ENCODE results near the gene MLST8.

The MLST8 gene

DNA sequence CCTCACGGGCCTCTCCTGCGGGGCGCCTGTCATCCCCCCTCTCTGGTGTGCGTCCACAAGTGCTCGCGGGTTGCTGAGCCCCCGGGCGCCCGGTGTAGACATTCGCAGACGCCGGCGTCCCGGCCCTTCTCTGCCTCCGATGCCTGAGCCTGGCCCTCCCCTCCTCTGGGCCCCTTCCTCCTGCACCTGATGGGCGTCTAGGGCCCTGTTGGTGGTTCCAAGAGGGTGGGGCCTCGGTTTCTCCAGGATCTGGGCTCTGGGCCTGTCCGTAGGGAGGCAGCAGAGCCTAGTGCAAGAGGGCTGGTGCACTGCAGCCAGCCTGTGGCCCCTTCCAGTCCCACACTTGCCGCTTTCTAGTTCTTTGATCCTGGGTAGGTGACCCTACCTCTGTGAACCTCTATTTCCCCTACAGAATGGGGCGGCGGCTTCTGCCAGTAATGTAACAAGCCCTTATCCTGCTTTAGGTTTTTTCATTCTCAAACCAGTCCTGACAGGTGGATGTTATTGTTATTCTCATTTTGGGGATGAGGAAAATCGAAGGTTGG, 18.8 kb downstream of the MLST8 start:
- peak; percentile 65 for DNase-seq (ENCODE audit: low read depth)
- TF ChIP-seq POLR2A (IDR thresholded peaks at IDR 0.05; ENCODE audit: extremely low read depth, insufficient read length): no peak
- TF ChIP-seq CTCF (IDR thresholded peaks at IDR 0.05; ENCODE audit: low read depth, low read length): no peak
- TF ChIP-seq MAX (IDR thresholded peaks at IDR 0.05; ENCODE audit: low read depth, low read length): no peak
- TF ChIP-seq MYC (IDR thresholded peaks at IDR 0.05; ENCODE audit: low read depth, low read length): 0 out of 2 replicates have a peak, but pooled peaks have one; percentile 7
- peak overlapping the region; percentile 77 for H3K4me3 ChIP-seq (ENCODE audit: low read depth, low read length)

DNA sequence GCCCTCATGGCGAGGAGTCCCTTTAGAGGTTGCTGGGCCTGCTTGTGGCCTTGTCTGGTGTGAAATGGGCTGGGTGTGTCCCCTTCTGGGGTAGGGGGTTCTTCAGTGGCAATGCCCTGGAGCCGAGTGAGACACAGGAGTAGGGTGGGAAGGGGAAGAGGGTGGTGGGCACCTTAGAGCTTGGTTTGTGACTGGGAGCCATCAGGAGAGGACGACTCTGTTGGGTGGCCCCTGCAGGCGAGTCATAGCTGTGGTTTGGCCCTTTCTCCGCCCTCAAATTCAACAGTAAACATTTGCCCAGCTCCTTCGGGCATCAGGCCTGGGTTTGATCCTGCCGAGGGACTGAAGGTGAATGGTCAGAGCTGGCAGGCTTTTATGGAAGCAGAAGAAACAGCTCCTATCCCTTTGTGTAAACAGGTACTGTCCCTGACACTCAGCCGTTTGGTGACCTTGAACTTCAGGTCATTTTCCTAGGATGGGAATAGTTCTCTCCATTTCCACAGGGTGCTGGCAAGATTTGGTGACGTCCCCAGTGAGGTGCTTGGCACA, 21.1 kb downstream of the MLST8 start:
- TF ChIP-seq MAX (IDR thresholded peaks at IDR 0.05; ENCODE audit: low read depth, low read length): no peak
- TF ChIP-seq CTCF (IDR thresholded peaks at IDR 0.05; ENCODE audit: low read depth, low read length): no peak
- TF ChIP-seq MYC (IDR thresholded peaks at IDR 0.05; ENCODE audit: low read depth, low read length): no peak
- no peak for TF ChIP-seq POLR2A (IDR thresholded peaks at IDR 0.05; ENCODE audit: extremely low read depth, insufficient read length)
- peak overlapping the region; percentile 11 for H3K4me3 ChIP-seq (ENCODE audit: low read depth, low read length)
- DNase-seq (ENCODE audit: low read depth): no peak

DNA sequence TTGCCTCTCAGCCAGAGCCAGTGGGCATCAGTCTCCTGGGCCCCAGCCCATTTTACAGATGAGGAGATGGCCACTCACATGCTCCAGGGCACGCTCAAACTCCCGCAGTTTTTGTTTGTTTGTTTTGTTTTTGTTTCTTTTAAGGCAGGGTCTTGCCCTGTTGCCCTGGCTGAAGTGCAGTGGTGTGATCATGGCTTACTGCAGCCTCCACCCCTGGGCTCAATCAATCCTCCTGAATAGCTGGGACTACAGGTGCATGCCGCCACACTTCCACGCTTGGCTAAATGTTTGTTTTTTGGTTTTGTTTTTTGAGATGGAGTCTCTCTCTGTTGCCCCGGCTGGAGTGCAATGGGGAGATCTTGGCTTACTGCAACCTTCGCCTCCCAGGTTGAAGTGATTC, 21.7 kb downstream of the MLST8 start:
- no peak overlapping the region for H3K4me3 ChIP-seq (ENCODE audit: low read depth, low read length)
- no peak for DNase-seq (ENCODE audit: low read depth)
- TF ChIP-seq MYC (IDR thresholded peaks at IDR 0.05; ENCODE audit: low read depth, low read length) (no peak), CTCF (IDR thresholded peaks at IDR 0.05; ENCODE audit: low read depth, low read length) (no peak), MAX (IDR thresholded peaks at IDR 0.05; ENCODE audit: low read depth, low read length) (no peak), POLR2A (IDR thresholded peaks at IDR 0.05; ENCODE audit: extremely low read depth, insufficient read length) (no peak)

DNA sequence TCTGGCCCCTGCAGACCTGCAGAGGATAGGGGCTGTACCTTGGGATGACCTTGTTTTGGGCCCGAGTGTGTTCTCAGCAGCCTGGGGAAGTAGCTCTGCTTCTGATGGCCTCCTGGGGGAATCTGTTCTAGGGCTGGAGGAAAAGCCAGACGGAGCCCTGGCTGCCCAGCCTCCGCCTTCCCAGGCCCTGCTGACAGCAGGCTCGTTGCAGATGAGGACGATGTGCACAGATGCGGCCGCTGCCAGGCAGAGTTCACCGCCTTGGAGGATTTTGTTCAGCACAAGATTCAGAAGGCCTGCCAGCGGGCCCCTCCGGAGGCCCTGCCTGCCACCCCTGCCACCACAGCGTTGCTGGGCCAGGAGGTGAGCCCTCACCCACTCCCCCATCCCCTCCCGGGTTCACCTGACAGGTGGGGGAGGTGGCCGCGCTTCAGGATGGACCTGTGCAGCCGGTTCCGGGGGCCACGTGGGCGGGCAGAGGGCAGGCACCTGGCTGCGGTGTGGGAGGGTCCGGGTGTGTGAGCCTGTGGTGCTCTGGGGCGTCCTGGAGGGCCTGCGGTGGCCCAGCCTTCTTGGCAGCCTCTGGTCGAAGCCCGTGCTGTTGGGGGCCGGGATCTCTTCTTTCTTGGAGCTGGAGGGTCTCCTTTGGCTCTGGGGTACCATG, 23.0 kb downstream of the MLST8 start:
- no peak overlapping the region for H3K4me3 ChIP-seq (ENCODE audit: low read depth, low read length)
- DNase-seq (ENCODE audit: low read depth): no peak
- TF ChIP-seq MYC (IDR thresholded peaks at IDR 0.05; ENCODE audit: low read depth, low read length) (no peak), MAX (IDR thresholded peaks at IDR 0.05; ENCODE audit: low read depth, low read length) (no peak), CTCF (IDR thresholded peaks at IDR 0.05; ENCODE audit: low read depth, low read length) (no peak), POLR2A (IDR thresholded peaks at IDR 0.05; ENCODE audit: extremely low read depth, insufficient read length) (no peak)

DNA sequence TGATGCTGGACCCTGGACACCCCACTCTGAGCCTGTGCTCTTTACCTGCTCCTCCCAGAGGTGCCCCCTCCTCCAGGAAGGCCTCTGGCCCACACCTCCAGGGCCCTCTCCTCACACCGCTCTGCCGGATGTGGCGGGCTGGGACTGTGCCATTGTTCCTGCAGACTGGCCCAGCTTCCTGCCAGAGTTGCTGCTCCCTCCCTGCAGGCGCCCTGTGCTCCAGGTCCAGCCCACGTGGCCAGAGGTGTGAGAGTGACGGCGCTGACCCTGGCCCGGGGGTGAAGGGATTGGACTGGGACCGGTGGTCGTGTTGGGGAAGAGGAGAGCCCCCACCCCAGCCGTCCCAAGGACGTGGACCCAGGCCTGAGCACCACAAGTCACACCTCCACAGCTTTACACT, 23.8 kb downstream of the MLST8 start:
- no peak overlapping the region for H3K4me3 ChIP-seq (ENCODE audit: low read depth, low read length)
- DNase-seq (ENCODE audit: low read depth): no peak
- TF ChIP-seq CTCF (IDR thresholded peaks at IDR 0.05; ENCODE audit: low read depth, low read length): no peak

Measured in NB4 (cell line).